Stimulated activated CD4-positive, alpha-beta T cell treated with anti-CD3 and anti-CD28 coated beads, Interleukin-12 subunit alpha, Interleukin-12 subunit beta, amount 100 ng/mL, for 48 hours (primary cell): ENCODE measurements around the gene TTC27.
"Not testable (repeated sequence)": the region's sequence is repeated elsewhere in the genome, so short reads cannot be mapped to it uniquely, and the experiment has no call there.

Source experiments
- DNase-seq, 3 donors: peaks; one replicate each; pipeline ENCODE4 v3.0.0-alpha.2; 2020; ENCODE audit warnings: low read depth in 2 of 3, low spot score in 1 of 3

The TTC27 gene

GRCh38 chr2:32847734-32848133, 219.9 kb downstream of the TTC27 start:
- DNase-seq: no peak

GRCh38 chr2:32849456-32850194, 221.8 kb downstream of the TTC27 start:
- no peak for DNase-seq

- DNase-seq: no peak
These were observed 224.1 kb downstream of the TTC27 start for GRCh38 chr2:32851777-32852439.

- DNase-seq: no peak
These were observed 225.0 kb downstream of the TTC27 start for GRCh38 chr2:32852856-32853255.

GRCh38 chr2:32856891-32857290, 229.0 kb downstream of the TTC27 start:
- no peak for DNase-seq

GRCh38 chr2:32858713-32859112, 230.9 kb downstream of the TTC27 start:
- DNase-seq: no peak

- DNase-seq: no peak
These were observed 232.5 kb downstream of the TTC27 start for GRCh38 chr2:32860385-32860784.

GRCh38 chr2:32862269-32863055, 234.6 kb downstream of the TTC27 start:
- DNase-seq: no peak

GRCh38 chr2:32863326-32863725, 235.5 kb downstream of the TTC27 start:
- no peak for DNase-seq

- DNase-seq: no peak
These were observed 236.0 kb downstream of the TTC27 start for GRCh38 chr2:32863803-32864202.

GRCh38 chr2:32864334-32865111, 236.7 kb downstream of the TTC27 start:
- no peak for DNase-seq

- DNase-seq: no peak
These were observed 237.7 kb downstream of the TTC27 start for GRCh38 chr2:32865399-32866068.

- DNase-seq: not testable (repeated sequence)
These were observed 238.6 kb downstream of the TTC27 start for GRCh38 chr2:32866462-32866861.
